Keratinocyte (primary cell): Measurements from ENCODE around the gene NPIPA2. TPM values are rescaled to one million over a fixed set of nuclear protein-coding genes. Genes with fewer than 3 reads are reported as not detected.
A peak's percentile ranks its signal among the peaks of the same experiment; 100 is the strongest.
"Not testable (repeated sequence)": the region's sequence is repeated elsewhere in the genome, so short reads cannot be mapped to it uniquely, and the experiment has no call there.

Experiments used
- DNase-seq: peaks from one replicate; pipeline ENCODE4 v3.0.0-alpha.2; 2011; ENCODE audit warnings: low read depth, missing footprints, low spot score
- FAIRE-seq: peaks from 2 replicates; lab custom pipeline; 2011; peaks lifted over from hg19 to GRCh38; lab: Jason Lieb, UNC
- H2AFZ ChIP-seq: 2 replicates; pipeline ENCODE4 v1.6.0; 2012; ENCODE audit warnings: low read length, control low read depth, inconsistent platforms; ENCODE audit not compliant: control insufficient read depth
- H3K27ac ChIP-seq: 2 replicates; pipeline ENCODE4 v1.5.1; 2011; ENCODE audit warnings: low read length; ENCODE audit not compliant: control insufficient read depth, insufficient read depth
- H3K27me3 ChIP-seq: 3 replicates; pipeline ENCODE4 v1.6.0; 2011; ENCODE audit warnings: low read length; ENCODE audit not compliant: control insufficient read depth, insufficient read depth; ENCODE audit errors: extremely low read depth
- H3K36me3 ChIP-seq, 2 experiments: 2 replicates in 1 of 2; 3 replicates in 1 of 2; pipeline ENCODE4 v1.5.1; 2011; ENCODE audit warnings: low read length in 2 of 2, mild to moderate bottlenecking in 1 of 2; ENCODE audit not compliant: control insufficient read depth in 2 of 2, insufficient read depth in 2 of 2; ENCODE audit errors: extremely low read depth in 1 of 2
- H3K4me1 ChIP-seq: 3 replicates; pipeline ENCODE4 v1.5.1; 2011; ENCODE audit warnings: low read length; ENCODE audit not compliant: control insufficient read depth, insufficient read depth; ENCODE audit errors: extremely low read depth
- H3K4me2 ChIP-seq: 3 replicates; pipeline ENCODE4 v1.6.0; 2011; ENCODE audit warnings: low read depth, low read length; ENCODE audit not compliant: control insufficient read depth, insufficient read depth; ENCODE audit errors: extremely low read depth
- H3K4me3 ChIP-seq, 3 experiments: fragments of 200-600 bp in 1 of 3; sonication (generic) in 1 of 3; 2 replicates in 2 of 3; 3 replicates in 1 of 3; pipeline ENCODE4 v1.5.1; 2011 to 2016; ENCODE audit warnings: low read length in 3 of 3, mild to moderate bottlenecking in 3 of 3, control low read depth in 2 of 3, inconsistent platforms in 1 of 3, low read depth in 1 of 3, mixed read lengths in 1 of 3, mixed run types in 1 of 3, moderate library complexity in 1 of 3; ENCODE audit not compliant: control insufficient read depth in 2 of 3, insufficient read depth in 2 of 3; ENCODE audit errors: extremely low read depth in 1 of 3
- H3K79me2 ChIP-seq: 2 replicates; pipeline ENCODE4 v1.6.0; 2012; ENCODE audit warnings: low read length; ENCODE audit not compliant: control insufficient read depth, insufficient read depth
- H3K9ac ChIP-seq: 3 replicates; pipeline ENCODE4 v1.6.0; 2011; ENCODE audit warnings: low read length; ENCODE audit not compliant: control insufficient read depth, insufficient read depth; ENCODE audit errors: extremely low read depth
- H3K9me1 ChIP-seq: 3 replicates; pipeline ENCODE4 v1.6.0; 2011; ENCODE audit warnings: low read length; ENCODE audit not compliant: control insufficient read depth, insufficient read depth; ENCODE audit errors: extremely low read depth
- H3K9me3 ChIP-seq: 2 replicates; pipeline ENCODE4 v1.5.1; 2012; ENCODE audit warnings: low read depth, low read length; ENCODE audit not compliant: control insufficient read depth
- H4K20me1 ChIP-seq: 3 replicates; pipeline ENCODE4 v1.6.0; 2011; ENCODE audit warnings: low read length; ENCODE audit not compliant: control insufficient read depth, insufficient read depth; ENCODE audit errors: extremely low read depth
- dilution Hi-C: fragments of 300-500 bp; cut with MboI; formaldehyde crosslinking; loops from one replicate; pipeline ENCODE4 v1.7.0; 2020; ENCODE audit warnings: low sequenced_read_pairs; ENCODE audit not compliant: extremely low pct_ligation_motif_present
- polyA plus RNA-seq, 5 experiments: library from polyadenylated mRNA; depleted of rRNA in 3 of 5; stranded (reverse) in 3 of 5; stranded (forward) in 1 of 5; unstranded in 1 of 5; fragments of >200 nt; gene quantifications; 1 replicate in 1 of 5; 2 replicates in 3 of 5; 3 replicates in 1 of 5; pipeline versions ENCODE4 v1.2.1 to v1.2.3, GENCODE V29; 2011 to 2012; ENCODE audit warnings: missing spikeins in 2 of 5, low read depth in 1 of 5, low replicate concordance in 1 of 5

NPIPA2 gene
- polyA plus RNA-seq, 1 donor (not counting 4 experiments of a cell fraction or from before 2014, with no cell fraction given), result 2.1 TPM

- H3K4me2 ChIP-seq, H4K20me1 ChIP-seq, H3K9ac ChIP-seq, H3K27ac ChIP-seq, H3K27me3 ChIP-seq, H2AFZ ChIP-seq, DNase-seq, dilution Hi-C loops, H3K4me3 ChIP-seq, H3K9me1 ChIP-seq, H3K4me1 ChIP-seq, FAIRE-seq, H3K79me2 ChIP-seq, H3K36me3 ChIP-seq, H3K9me3 ChIP-seq: not testable (repeated sequence)
Measured at GRCh38 chr16:14703156-14704011, 38.9 kb upstream of the NPIPA2 start, which contains the start of gene NPIPA3. TSS of gene NPIPA3 (plus strand) at chr16:14703411. CDS start at chr16:14708944, 5,533 bp downstream.

GRCh38 chr16:14733233-14733632 lies 9.1 kb upstream of the NPIPA2 start:
- H3K27me3 ChIP-seq, H3K9me1 ChIP-seq, FAIRE-seq, H3K4me2 ChIP-seq, H4K20me1 ChIP-seq, H3K4me1 ChIP-seq, dilution Hi-C loops, H3K27ac ChIP-seq, H3K36me3 ChIP-seq, H2AFZ ChIP-seq, DNase-seq, H3K9me3 ChIP-seq, H3K4me3 ChIP-seq, H3K9ac ChIP-seq, H3K79me2 ChIP-seq: not testable (repeated sequence)

- DNase-seq, H3K4me3 ChIP-seq, H3K36me3 ChIP-seq, H3K9ac ChIP-seq, H3K27me3 ChIP-seq, H3K27ac ChIP-seq, H3K9me1 ChIP-seq, H3K4me2 ChIP-seq, H3K79me2 ChIP-seq, H2AFZ ChIP-seq, dilution Hi-C loops, H3K4me1 ChIP-seq, H3K9me3 ChIP-seq, H4K20me1 ChIP-seq: not testable (repeated sequence)
- peak; percentile 86 for FAIRE-seq
Measured at GRCh38 chr16:14740832-14741385, 1.4 kb upstream of the NPIPA2 start.

DNA sequence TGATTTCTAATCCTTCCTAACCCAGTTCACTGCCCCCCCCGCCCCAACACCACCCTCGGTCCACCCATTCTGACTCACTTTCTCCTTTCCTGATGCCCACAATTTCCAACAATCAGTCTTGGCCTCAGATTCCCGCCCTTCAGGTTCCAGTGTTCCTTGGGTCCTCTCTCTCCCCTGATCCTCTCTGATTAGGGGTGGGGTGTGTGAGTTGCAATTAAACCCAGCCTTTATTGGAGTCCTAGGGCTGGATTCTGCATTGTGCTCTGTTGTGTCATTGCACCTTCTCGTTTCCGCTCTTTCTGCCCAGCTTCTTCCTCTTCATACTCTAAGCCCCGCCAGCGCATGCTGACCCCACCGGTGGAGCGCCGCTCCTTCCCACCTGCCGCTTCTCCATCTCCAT lies 539 bp upstream of the NPIPA2 start:
- FAIRE-seq, DNase-seq, H3K4me1 ChIP-seq, H4K20me1 ChIP-seq, H3K9ac ChIP-seq, H2AFZ ChIP-seq, H3K36me3 ChIP-seq, H3K9me1 ChIP-seq, H3K79me2 ChIP-seq, dilution Hi-C loops, H3K4me2 ChIP-seq, H3K9me3 ChIP-seq, H3K27ac ChIP-seq, H3K27me3 ChIP-seq, H3K4me3 ChIP-seq: not testable (repeated sequence)

DNA sequence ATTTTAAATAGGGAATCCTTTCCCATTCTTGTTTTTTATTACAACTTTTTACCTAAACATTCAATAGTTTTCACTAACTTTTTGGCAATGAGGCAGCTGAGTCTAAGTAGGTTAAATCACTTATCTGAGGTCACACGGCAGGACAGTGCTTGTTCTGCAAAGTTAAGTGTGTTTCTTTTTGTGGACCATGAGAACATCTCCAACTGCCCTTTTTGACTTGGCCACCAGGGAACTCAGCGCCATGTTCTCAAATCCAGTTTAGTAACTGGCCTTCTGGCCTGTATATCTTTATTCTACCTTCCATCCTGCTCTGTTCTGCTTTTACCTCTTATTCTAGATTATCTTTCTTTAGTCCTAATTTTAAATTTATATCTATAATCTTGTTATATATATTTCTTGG lies 31.3 kb downstream of the NPIPA2 start:
- H3K9me1 ChIP-seq, H3K4me2 ChIP-seq, H3K36me3 ChIP-seq, H3K9me3 ChIP-seq, H3K79me2 ChIP-seq, H2AFZ ChIP-seq, DNase-seq, H3K4me3 ChIP-seq, H3K4me1 ChIP-seq, H4K20me1 ChIP-seq, H3K27me3 ChIP-seq, H3K9ac ChIP-seq, dilution Hi-C loops, H3K27ac ChIP-seq, FAIRE-seq: not testable (repeated sequence)
